ENCODE data around the gene CHRFAM7A. TPM values are rescaled to one million over a fixed set of nuclear protein-coding genes. Genes with fewer than 3 reads are reported as not detected.
"Not testable (repeated sequence)": the region's sequence is repeated elsewhere in the genome, so short reads cannot be mapped to it uniquely, and the experiment has no call there.

The CHRFAM7A gene
- total RNA-seq: 8.7 and 12.7 TPM in 2 replicates
- long read RNA-seq, partial matches to known transcripts: 0 of 4 reads
- long read RNA-seq, other reads (novel, unspliced or antisense): 3 of 4 reads

DNA sequence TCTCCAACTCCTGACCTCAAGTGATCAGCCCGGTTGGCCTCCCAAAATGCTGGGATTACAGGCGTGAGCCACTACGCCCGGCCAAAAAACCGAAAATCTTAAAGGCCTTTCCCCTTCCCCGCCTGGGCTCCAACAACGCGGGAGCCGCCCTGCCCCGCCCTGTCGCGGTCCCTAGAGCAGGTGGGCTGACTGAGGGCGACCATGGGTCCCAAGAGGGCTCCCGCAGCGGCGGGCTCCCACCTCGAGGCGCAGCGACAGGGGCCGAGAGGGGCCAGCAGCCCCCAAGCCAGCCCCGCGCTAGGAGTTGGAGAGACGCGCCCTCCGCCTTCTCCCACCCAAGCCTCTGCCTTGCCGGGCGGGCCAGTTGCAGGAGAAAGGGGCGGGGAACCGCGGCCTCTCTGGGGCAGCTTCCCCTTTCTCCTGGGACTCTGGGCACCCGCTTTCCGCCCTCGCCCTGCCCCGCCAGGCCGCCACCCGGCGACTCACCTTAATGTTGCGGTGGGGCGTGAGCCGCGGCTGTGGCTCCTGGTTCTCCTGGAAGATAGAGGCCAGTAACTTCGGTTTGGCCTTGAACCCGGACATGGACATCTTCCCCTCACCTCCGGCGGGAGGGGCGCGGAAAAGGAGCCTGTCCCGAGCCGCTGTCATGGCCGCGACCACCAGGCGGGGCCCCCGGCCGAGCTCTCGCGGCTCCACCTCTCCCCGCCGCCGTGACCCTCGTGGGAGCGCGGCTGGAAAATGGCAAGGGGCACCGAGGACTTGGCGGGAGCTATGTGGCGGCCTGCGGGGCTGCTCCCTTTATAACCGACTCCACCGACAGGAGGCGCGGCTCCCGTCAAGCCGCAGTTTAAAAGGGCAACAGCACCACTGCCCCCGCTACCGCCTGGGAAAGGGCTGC, at the start of gene CHRFAM7A:
CHRFAM7A (minus strand) TSS at position 775 of the 898 bp plus-strand sequence. CDS start 10,189 bp downstream, outside the sequence.
- H3K27me3 Mint-ChIP-seq (ENCODE audit: low read depth); DNase-seq (ENCODE audit: low read depth, low spot score); H3K4me1 Mint-ChIP-seq; H3K27ac Mint-ChIP-seq (ENCODE audit: unreplicated experiment); H3K36me3 Mint-ChIP-seq (ENCODE audit: low read depth); H3K9me3 Mint-ChIP-seq; H3K4me3 Mint-ChIP-seq: not testable (repeated sequence)

DNA sequence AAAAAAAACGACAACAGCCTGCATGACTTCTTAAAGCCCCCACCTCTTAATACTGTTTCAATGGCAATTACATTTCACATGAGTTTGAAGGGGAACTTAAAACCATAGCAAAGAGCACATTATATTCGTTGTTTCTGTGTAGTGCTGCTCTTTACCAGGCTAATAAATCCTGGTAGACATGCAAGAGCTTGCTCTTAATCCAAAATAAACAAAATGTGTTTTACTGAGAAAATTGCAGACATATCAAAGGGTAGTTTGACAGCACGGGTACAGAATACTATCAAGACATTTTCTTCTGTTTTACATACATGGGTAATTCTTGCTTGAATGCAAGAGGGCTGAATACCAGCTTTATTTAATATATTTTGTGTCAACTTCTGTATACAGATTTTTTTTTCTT, 45.0 kb upstream of the CHRFAM7A start:
- not testable (repeated sequence) for H3K27me3 Mint-ChIP-seq (ENCODE audit: low read depth); H3K4me1 Mint-ChIP-seq; H3K27ac Mint-ChIP-seq (ENCODE audit: unreplicated experiment); H3K9me3 Mint-ChIP-seq; H3K36me3 Mint-ChIP-seq (ENCODE audit: low read depth); DNase-seq (ENCODE audit: low read depth, low spot score); H3K4me3 Mint-ChIP-seq

DNA sequence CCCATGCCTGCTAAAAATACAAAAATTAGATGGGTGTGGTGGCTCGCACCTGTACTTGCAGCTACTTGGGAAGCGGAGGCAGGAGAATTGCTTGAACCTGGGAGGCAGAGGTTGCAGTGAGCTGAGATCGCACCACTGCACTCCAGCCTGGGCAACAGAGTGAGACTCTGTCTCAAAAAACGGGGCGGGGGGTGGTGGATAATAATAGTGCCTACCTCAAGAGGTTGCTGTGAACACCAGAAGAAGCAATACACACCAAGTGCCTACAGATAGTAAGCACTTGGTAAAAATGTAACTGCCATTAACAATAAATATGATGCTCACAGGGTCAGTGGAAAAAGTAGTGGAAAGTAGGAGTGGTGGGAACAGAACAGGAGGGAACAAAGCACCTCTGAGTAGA, 42.5 kb upstream of the CHRFAM7A start:
- not testable (repeated sequence) for H3K27me3 Mint-ChIP-seq (ENCODE audit: low read depth); H3K4me3 Mint-ChIP-seq; H3K9me3 Mint-ChIP-seq; H3K4me1 Mint-ChIP-seq; H3K27ac Mint-ChIP-seq (ENCODE audit: unreplicated experiment); H3K36me3 Mint-ChIP-seq (ENCODE audit: low read depth); DNase-seq (ENCODE audit: low read depth, low spot score)

DNA sequence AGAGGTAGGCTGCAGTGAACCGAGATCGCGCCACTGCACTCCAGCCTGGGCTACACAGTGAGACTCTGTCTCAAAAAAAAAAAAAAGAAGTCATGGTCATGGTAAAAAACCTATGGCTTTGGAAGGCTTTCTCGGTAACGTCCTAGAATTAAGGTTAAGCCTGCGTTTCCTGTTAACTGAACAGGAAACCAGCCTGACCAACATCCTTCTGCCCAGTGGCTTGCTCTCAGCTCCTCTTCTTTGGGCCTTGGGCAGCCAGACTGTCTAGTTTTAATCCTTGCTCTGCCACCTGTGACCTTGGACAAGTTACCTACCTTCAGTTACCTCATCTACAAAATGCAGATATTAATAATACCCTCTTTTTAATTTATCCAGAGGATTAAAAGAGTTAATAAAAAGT, 27.4 kb upstream of the CHRFAM7A start:
- not testable (repeated sequence) for H3K4me1 Mint-ChIP-seq; DNase-seq (ENCODE audit: low read depth, low spot score); H3K27me3 Mint-ChIP-seq (ENCODE audit: low read depth); H3K27ac Mint-ChIP-seq (ENCODE audit: unreplicated experiment); H3K4me3 Mint-ChIP-seq; H3K9me3 Mint-ChIP-seq; H3K36me3 Mint-ChIP-seq (ENCODE audit: low read depth)

DNA sequence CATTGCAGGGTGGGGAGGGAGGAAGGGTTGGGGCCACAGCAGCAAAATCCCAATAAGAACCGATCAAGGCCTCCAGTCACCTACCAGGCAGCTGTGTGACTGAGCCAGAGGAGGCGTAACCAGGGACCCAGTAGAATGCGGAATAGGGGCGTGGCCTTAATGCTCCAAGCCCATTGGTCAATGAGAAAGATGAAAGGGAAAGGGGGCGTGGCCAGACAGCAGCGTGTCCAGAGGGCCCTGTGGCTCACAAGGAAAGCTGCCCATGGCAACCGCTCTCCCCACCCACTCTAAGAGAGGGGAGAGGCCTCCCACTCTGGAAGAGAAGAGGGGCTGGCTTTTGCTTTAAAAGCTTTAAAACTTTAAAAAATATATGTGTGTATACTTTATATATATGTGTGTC, 20.8 kb upstream of the CHRFAM7A start, which contains the start of gene GOLGA8R:
GOLGA8R (minus strand) TSS at position 101 of the 400 bp plus-strand sequence; CDS start at position 3, 98 bp downstream.
- H3K27me3 Mint-ChIP-seq (ENCODE audit: low read depth); H3K4me3 Mint-ChIP-seq; DNase-seq (ENCODE audit: low read depth, low spot score); H3K27ac Mint-ChIP-seq (ENCODE audit: unreplicated experiment); H3K9me3 Mint-ChIP-seq; H3K36me3 Mint-ChIP-seq (ENCODE audit: low read depth); H3K4me1 Mint-ChIP-seq: not testable (repeated sequence)

DNA sequence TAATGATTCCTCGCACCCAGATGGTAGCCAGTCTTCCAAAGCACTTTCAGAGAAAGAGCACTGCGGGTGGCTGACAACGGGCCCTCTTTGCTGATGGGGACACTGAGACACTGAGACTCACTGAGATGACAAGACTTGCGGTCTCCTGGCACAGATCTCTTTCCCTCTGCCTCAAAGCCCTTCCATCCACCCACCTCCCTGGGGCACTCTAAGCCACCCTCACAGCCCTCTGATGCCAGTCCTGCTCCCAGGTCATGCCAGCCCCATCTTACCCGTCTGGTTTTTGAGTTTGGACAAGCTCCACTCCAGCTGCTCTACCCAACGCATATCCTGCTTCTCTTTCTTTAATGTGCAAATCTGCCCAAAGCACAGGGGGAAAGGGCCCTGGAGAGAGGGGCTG, 14.3 kb upstream of the CHRFAM7A start:
- H3K9me3 Mint-ChIP-seq; H3K27me3 Mint-ChIP-seq (ENCODE audit: low read depth); H3K4me3 Mint-ChIP-seq; H3K4me1 Mint-ChIP-seq; H3K36me3 Mint-ChIP-seq (ENCODE audit: low read depth); DNase-seq (ENCODE audit: low read depth, low spot score); H3K27ac Mint-ChIP-seq (ENCODE audit: unreplicated experiment): not testable (repeated sequence)

DNA sequence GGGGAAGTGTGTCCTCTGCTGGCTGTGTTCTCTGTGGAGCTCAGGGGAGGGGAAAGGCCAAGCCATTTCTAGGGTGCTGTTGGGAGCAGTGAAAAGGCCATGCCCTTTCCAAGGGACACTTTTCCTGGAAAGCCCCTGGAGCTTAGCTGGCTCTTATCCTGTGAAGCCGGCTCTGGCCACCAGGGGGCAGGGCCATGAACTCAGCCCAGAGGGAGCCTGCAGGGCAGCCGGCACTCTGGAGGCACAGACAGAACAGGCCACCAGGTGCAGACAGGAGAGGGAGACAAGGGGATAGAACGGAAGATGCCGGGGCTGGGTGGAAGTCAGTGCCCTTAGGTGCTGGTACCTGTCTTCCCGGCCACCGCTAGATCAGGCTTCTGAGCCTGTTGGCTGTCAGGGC, 5.6 kb upstream of the CHRFAM7A start:
- not testable (repeated sequence) for H3K4me3 Mint-ChIP-seq; H3K4me1 Mint-ChIP-seq; H3K36me3 Mint-ChIP-seq (ENCODE audit: low read depth); H3K27ac Mint-ChIP-seq (ENCODE audit: unreplicated experiment); H3K9me3 Mint-ChIP-seq; H3K27me3 Mint-ChIP-seq (ENCODE audit: low read depth)
- peak; percentile 65 for DNase-seq (ENCODE audit: low read depth, low spot score)
- TF ChIP-seq, protein P1, sequence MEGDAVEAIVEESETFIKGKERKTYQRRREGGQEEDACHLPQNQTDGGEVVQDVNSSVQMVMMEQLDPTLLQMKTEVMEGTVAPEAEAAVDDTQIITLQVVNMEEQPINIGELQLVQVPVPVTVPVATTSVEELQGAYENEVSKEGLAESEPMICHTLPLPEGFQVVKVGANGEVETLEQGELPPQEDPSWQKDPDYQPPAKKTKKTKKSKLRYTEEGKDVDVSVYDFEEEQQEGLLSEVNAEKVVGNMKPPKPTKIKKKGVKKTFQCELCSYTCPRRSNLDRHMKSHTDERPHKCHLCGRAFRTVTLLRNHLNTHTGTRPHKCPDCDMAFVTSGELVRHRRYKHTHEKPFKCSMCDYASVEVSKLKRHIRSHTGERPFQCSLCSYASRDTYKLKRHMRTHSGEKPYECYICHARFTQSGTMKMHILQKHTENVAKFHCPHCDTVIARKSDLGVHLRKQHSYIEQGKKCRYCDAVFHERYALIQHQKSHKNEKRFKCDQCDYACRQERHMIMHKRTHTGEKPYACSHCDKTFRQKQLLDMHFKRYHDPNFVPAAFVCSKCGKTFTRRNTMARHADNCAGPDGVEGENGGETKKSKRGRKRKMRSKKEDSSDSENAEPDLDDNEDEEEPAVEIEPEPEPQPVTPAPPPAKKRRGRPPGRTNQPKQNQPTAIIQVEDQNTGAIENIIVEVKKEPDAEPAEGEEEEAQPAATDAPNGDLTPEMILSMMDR (conservative IDR thresholded peaks at IDR 0.05): peak; percentile 53

DNA sequence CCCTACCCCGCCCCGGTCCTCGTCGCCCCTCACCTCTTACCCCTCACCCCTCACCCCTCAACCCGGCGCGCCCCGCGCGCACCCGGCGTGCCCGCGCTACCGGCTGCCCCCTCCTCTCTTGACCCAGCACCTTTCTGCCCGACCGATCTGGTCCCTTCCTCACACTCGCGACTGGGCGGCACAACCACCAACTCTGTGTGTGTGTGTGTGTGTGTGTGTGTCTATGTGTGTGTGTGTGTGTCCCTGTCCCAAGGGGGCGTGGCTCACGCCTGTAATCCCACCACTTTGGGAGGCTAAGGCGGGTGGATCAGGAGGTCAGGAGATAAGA, 288 bp upstream of the CHRFAM7A start:
- not testable (repeated sequence) for H3K4me1 Mint-ChIP-seq; H3K9me3 Mint-ChIP-seq; H3K4me3 Mint-ChIP-seq; H3K27ac Mint-ChIP-seq (ENCODE audit: unreplicated experiment); DNase-seq (ENCODE audit: low read depth, low spot score); H3K27me3 Mint-ChIP-seq (ENCODE audit: low read depth); H3K36me3 Mint-ChIP-seq (ENCODE audit: low read depth)

DNA sequence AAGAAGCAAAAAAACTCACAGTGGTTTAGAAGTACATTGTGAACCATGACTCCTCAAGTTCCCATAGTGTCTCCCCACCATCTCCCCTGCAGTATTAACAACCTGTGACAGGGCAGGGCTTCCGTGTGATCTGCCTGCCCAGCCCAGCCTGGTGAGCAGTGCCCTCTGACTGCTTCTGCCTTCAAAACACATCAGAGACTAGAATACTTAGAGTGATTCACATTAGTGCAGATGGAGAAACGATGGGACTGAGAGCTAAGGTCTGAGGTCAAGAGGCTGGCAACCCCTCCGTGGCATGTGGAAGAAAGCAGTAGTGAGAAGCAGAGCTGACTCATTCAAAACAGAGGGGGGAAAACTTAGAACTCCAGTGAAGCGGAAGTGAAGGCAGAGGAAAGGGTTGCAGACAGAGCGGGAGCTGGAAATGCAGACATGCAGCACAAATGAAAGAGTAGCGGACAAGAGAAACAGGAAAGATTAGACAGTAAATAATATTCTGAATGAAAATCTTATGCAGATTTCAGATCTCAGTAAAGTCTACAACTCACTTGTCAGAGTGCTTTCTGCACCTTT, 6.9 kb downstream of the CHRFAM7A start:
- not testable (repeated sequence) for H3K36me3 Mint-ChIP-seq (ENCODE audit: low read depth); H3K27ac Mint-ChIP-seq (ENCODE audit: unreplicated experiment); H3K27me3 Mint-ChIP-seq (ENCODE audit: low read depth); H3K4me3 Mint-ChIP-seq; H3K4me1 Mint-ChIP-seq; H3K9me3 Mint-ChIP-seq; DNase-seq (ENCODE audit: low read depth, low spot score)

DNA sequence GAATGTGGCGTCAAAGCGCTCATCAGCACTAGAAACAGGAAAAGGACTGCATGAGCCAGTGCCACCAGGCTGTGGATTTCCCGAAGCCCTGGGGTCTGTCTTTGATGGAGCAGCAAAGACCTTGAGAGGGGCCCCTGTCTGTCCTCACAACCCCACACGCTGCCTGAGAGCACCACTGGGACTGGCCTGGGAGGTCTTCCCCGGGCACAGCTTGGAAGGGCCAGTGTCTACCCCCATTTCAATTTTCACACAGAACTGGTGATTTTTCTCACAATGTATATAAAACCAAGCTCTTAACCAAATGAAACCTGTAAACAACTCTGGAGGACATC, 16.3 kb downstream of the CHRFAM7A start:
- H3K4me3 Mint-ChIP-seq; H3K4me1 Mint-ChIP-seq; H3K36me3 Mint-ChIP-seq (ENCODE audit: low read depth); H3K27me3 Mint-ChIP-seq (ENCODE audit: low read depth); H3K9me3 Mint-ChIP-seq; DNase-seq (ENCODE audit: low read depth, low spot score); H3K27ac Mint-ChIP-seq (ENCODE audit: unreplicated experiment): not testable (repeated sequence)

DNA sequence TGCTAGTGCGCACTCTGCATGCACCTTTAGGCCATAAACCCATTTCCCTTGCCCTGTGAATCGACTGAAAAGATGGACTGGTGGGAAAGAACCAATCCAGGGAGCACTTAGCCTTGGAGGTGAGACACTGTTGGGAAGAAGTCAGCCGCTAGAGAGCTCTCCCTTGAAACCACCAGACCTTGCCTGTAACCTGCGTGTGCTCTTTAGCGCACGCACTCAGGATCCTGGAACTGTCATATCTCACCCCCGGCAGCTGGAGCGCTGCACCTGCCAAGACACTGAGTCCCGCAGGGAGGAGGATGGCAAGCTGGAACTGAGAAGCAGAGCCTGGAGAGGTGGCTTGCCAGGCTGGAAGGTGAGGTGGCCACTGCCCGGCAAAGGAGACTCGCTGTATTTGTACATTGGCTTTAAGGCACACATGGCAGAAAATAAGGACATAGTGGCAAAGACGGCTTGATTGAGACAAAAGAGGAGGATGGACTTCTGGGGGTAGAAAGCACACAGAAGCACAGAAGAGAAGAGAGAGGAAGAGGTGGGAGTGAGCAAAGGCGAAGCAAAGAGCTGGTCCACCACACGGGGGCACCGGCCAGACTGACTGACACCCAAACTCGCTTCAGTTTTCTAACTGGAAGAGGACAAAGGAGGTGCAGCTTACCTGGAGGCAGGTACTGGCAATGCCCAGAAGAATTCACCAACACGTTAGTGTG, 16.8 kb downstream of the CHRFAM7A start:
- not testable (repeated sequence) for H3K4me3 Mint-ChIP-seq; H3K27me3 Mint-ChIP-seq (ENCODE audit: low read depth); H3K4me1 Mint-ChIP-seq; H3K36me3 Mint-ChIP-seq (ENCODE audit: low read depth); H3K9me3 Mint-ChIP-seq; DNase-seq (ENCODE audit: low read depth, low spot score); H3K27ac Mint-ChIP-seq (ENCODE audit: unreplicated experiment)

DNA sequence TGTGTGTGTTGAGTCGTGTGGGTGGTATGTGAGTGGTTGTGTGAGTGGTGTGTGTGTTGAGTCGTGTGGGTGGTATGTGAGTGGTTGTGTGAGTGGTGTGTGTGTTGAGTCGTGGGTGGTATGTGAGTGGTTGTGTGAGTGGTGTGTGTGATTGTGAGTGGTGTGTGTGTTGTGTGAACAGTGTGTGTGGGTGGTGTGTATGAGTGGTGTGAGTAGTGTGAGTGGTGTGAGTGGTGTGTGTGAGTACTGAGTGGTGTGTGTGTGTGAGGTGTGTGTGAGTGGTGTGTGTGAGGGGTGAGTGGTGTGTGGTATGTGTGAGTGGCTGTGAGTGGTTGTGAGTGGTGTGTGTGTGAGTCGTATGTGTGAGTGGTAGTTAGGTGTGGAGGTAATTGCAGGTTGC, 17.5 kb downstream of the CHRFAM7A start:
- H3K27ac Mint-ChIP-seq (ENCODE audit: unreplicated experiment): peak overlapping the region; percentile 81

More for the DNA sequence above, 17.5 kb downstream of the CHRFAM7A start:
- H3K4me1 Mint-ChIP-seq; H3K9me3 Mint-ChIP-seq; H3K27me3 Mint-ChIP-seq (ENCODE audit: low read depth); H3K4me3 Mint-ChIP-seq; H3K36me3 Mint-ChIP-seq (ENCODE audit: low read depth); DNase-seq (ENCODE audit: low read depth, low spot score): not testable (repeated sequence)

All from neural crest cell (in vitro differentiated cells).